ENCODE measurements around the gene SMOC2.

GRCh38 chr6:168536665-168537539 is 95.9 kb downstream of the SMOC2 start:
- TF ChIP-seq DR1 (CRISPR knock-in tag; IDR thresholded peaks at IDR 0.05), result no peak
- no peak for TF ChIP-seq CBX2 (IDR thresholded peaks at IDR 0.05; ENCODE audit: low read depth, low read length)
- no peak for TF ChIP-seq CBX2 (CRISPR knock-in tag; IDR thresholded peaks at IDR 0.05; ENCODE audit: low read depth)
- TF ChIP-seq PAX8 (CRISPR knock-in tag; IDR thresholded peaks at IDR 0.05; ENCODE audit: borderline replicate concordance), result no peak
- no peak for TF ChIP-seq ZSCAN5A (CRISPR knock-in tag; IDR thresholded peaks at IDR 0.05; ENCODE audit: borderline replicate concordance)
- TF ChIP-seq CTCF (CRISPR knock-in tag; IDR thresholded peaks at IDR 0.05), result no peak
- no peak for TF ChIP-seq FOXP4 (CRISPR knock-in tag; IDR thresholded peaks at IDR 0.05)
- TF ChIP-seq KDM5A (IDR thresholded peaks at IDR 0.05; ENCODE audit: borderline replicate concordance, low read length), result no peak
- no peak for TF ChIP-seq HMGXB4 (CRISPR knock-in tag; IDR thresholded peaks at IDR 0.05; ENCODE audit: borderline replicate concordance in 1 of 2, low read depth in 1 of 2)
- TF ChIP-seq KAT7 (CRISPR knock-in tag; IDR thresholded peaks at IDR 0.05; ENCODE audit: borderline replicate concordance), result no peak
- no peak for TF ChIP-seq PHB2 (IDR thresholded peaks at IDR 0.05; ENCODE audit: partially characterized antibody)

Measured in HepG2 (cell line).